ENCODE measurements around the gene ARL15.

ARL15 gene

GRCh38 chr5:54234304-54234933, 76.0 kb downstream of the ARL15 start:
- no peak overlapping the region for H3K9ac ChIP-seq
- no peaks in the 10 kb centered on the region for H3K27me3 ChIP-seq (ENCODE audit: control insufficient read depth, insufficient read depth, low read length)
- no peaks in the 10 kb centered on the region for H3K79me2 ChIP-seq
- H3K36me3 ChIP-seq (ENCODE audit: control insufficient read depth, insufficient read depth, low read length): no peaks in the 10 kb centered on the region
- TF ChIP-seq CTCF (IDR thresholded peaks at IDR 0.05): peak; percentile 31
- no peaks in the 10 kb centered on the region for H3K9me3 ChIP-seq (ENCODE audit: control insufficient read depth, low read length)
- H2AFZ ChIP-seq: no peak overlapping the region
- no peak overlapping the region for H3K4me3 ChIP-seq (ENCODE audit: low read depth, low read length)
- no peaks in the 10 kb centered on the region for H3K4me1 ChIP-seq
- no peak overlapping the region for H3K27ac ChIP-seq
- peak overlapping the region; percentile 11 for H3K4me2 ChIP-seq (ENCODE audit: low read length)

- H3K9ac ChIP-seq: no peak overlapping the region
- H2AFZ ChIP-seq: no peak overlapping the region
- no peaks in the 10 kb centered on the region for H3K27me3 ChIP-seq (ENCODE audit: control insufficient read depth, insufficient read depth, low read length)
- no peak for TF ChIP-seq CTCF (IDR thresholded peaks at IDR 0.05)
- no peak overlapping the region for H3K4me3 ChIP-seq (ENCODE audit: low read depth, low read length)
- H3K27ac ChIP-seq: no peak overlapping the region
- no peaks in the 10 kb centered on the region for H3K9me3 ChIP-seq (ENCODE audit: control insufficient read depth, low read length)
- H3K36me3 ChIP-seq (ENCODE audit: control insufficient read depth, insufficient read depth, low read length): no peaks in the 10 kb centered on the region
- no peak overlapping the region for H3K4me2 ChIP-seq (ENCODE audit: low read length)
- no peaks in the 10 kb centered on the region for H3K4me1 ChIP-seq
- H3K79me2 ChIP-seq: no peaks in the 10 kb centered on the region
These were observed 79.3 kb downstream of the ARL15 start for GRCh38 chr5:54230936-54231685.

GRCh38 chr5:54229041-54229780, 81.2 kb downstream of the ARL15 start:
- TF ChIP-seq CTCF (IDR thresholded peaks at IDR 0.05): peak; percentile 90
- H3K4me3 ChIP-seq (ENCODE audit: low read depth, low read length): no peak overlapping the region
- H2AFZ ChIP-seq: no peak overlapping the region
- no peaks in the 10 kb centered on the region for H3K9me3 ChIP-seq (ENCODE audit: control insufficient read depth, low read length)
- H3K4me2 ChIP-seq (ENCODE audit: low read length): no peak overlapping the region
- H3K27me3 ChIP-seq (ENCODE audit: control insufficient read depth, insufficient read depth, low read length): no peaks in the 10 kb centered on the region
- H3K9ac ChIP-seq: no peak overlapping the region
- no peaks in the 10 kb centered on the region for H3K79me2 ChIP-seq
- no peaks in the 10 kb centered on the region for H3K4me1 ChIP-seq
- H3K36me3 ChIP-seq (ENCODE audit: control insufficient read depth, insufficient read depth, low read length): no peaks in the 10 kb centered on the region
- no peak overlapping the region for H3K27ac ChIP-seq

- H3K27ac ChIP-seq: no peak overlapping the region
- no peak for TF ChIP-seq CTCF (IDR thresholded peaks at IDR 0.05)
- H3K79me2 ChIP-seq: no peaks in the 10 kb centered on the region
- no peak overlapping the region for H2AFZ ChIP-seq
- H3K9ac ChIP-seq: no peak overlapping the region
- H3K4me2 ChIP-seq (ENCODE audit: low read length): no peak overlapping the region
- H3K4me3 ChIP-seq (ENCODE audit: low read depth, low read length): no peak overlapping the region
- H3K36me3 ChIP-seq (ENCODE audit: control insufficient read depth, insufficient read depth, low read length): no peaks in the 10 kb centered on the region
- H3K4me1 ChIP-seq: no peaks in the 10 kb centered on the region
- no peaks in the 10 kb centered on the region for H3K9me3 ChIP-seq (ENCODE audit: control insufficient read depth, low read length)
- H3K27me3 ChIP-seq (ENCODE audit: control insufficient read depth, insufficient read depth, low read length): no peaks in the 10 kb centered on the region
These were observed 82.6 kb downstream of the ARL15 start for GRCh38 chr5:54227759-54228158.

All from parathyroid adenoma (tissue), 2 donors.